Left lung (tissue), 10 donors: Measurements from ENCODE around the gene KLHL17. TPM values are rescaled to one million over a fixed set of nuclear protein-coding genes. Genes with fewer than 3 reads are reported as not detected.
A peak's percentile ranks its signal among the peaks of the same experiment; 100 is the strongest.

Experiments
- ATAC-seq: fragments of 200-7000 bp; cut with Tn5 transposase; one replicate; pipeline ENCODE4 v1.9.1; 2020; ENCODE audit warnings: moderate library complexity
- DNase-seq, 4 donors: peaks; one replicate each; pipeline ENCODE4 v3.0.0-alpha.2; 2013 to 2020
- H3K27ac ChIP-seq, 2 donors: fragments of 200-600 bp; sonication (generic) in 1 of 2; one replicate each; pipeline versions ENCODE4 v1.5.0 to v1.8.0; 2020 to 2021
- H3K27me3 ChIP-seq, 2 donors: fragments of 200-600 bp; sonication (generic) in 1 of 2; one replicate each; pipeline versions ENCODE4 v1.5.0 to v1.8.0; 2020 to 2021
- H3K36me3 ChIP-seq, 2 donors: fragments of 200-600 bp; sonication (generic) in 1 of 2; one replicate each; pipeline versions ENCODE4 v1.5.0 to v1.8.0; 2020 to 2021
- H3K4me1 ChIP-seq, 2 donors: fragments of 200-600 bp; one replicate each; pipeline ENCODE4 v1.8.0; 2021
- H3K4me3 ChIP-seq, 2 donors: fragments of 200-600 bp; sonication (generic) in 1 of 2; one replicate each; pipeline versions ENCODE4 v1.5.0 to v1.8.0; 2020 to 2021; ENCODE audit warnings: mild to moderate bottlenecking in 1 of 2
- H3K9me3 ChIP-seq, 2 donors: fragments of 200-600 bp; sonication (generic) in 1 of 2; one replicate each; pipeline versions ENCODE4 v1.5.0 to v1.8.0; 2020 to 2021
- intact Hi-C, 2 donors: fragments of 100-400 bp; cut with DNase I; formaldehyde crosslinking; loops; one replicate each; pipeline versions ENCODE4 v1.11.2 to v1.14.2; 2022
- polyA plus RNA-seq, 6 donors: library from polyadenylated mRNA; unstranded; fragments of 120-200 nt; gene quantifications; one replicate each; pipeline ENCODE4 v1.2.1, GENCODE V29; 2013; ENCODE audit not compliant: insufficient read length in 6 of 6
- total RNA-seq, 2 donors: library from RNA; stranded (reverse); fragmentation: NEBNext Ultra II Directional; extraction: Animal tissue kit (Norgen Biotek cat#: 25700); gene quantifications; one replicate each; pipeline ENCODE4 v1.2.1, GENCODE V29; 2021
- TF ChIP-seq, protein P1 (sequence below), 2 donors: fragments of 200-600 bp; sonication (generic) in 1 of 2; IDR thresholded peaks; one replicate each; pipeline versions ENCODE4 v1.5.0 to v1.8.0; 2021; ENCODE audit warnings: antibody characterized with exemption in 2 of 2
- donor health status: DM: no; HTN: yes; CAD: no.
- donor health status: DM: no; HTN: no; CAD: no.

Gene KLHL17
- total and polyA plus RNA-seq, 8 donors = 8.3 to 17.9 (median 11.9) TPM

DNA sequence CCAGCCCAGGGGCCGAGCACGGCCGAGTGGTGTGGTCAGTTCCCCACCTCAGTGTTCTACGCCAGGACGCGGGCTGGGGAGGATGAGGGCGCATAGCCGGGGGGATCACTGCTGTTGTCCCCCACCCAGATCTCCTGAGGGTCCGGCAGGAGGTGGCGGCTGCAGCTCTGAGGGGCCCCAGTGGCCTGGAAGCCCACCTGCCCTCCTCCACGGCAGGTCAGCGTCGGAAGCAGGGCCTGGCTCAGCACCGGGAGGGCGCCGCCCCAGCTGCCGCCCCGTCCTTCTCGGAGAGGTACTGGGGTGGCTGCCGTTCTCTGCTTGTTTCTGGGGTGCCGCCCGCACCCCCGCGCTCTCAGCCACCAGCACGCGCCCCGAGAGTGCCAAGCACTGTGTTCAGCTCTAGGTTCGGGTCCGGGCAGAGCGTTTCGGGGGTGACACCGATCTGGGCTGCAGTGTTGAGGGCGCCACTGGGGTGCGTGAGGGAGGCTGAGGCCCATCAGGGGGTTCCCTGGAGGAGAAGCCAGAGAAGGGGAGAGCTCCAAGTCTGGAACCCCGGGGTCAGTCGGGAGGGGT, 19.3 kb upstream of the KLHL17 start:
- H3K36me3 ChIP-seq = peaks cover 0 to 26% of the 10 kb centered on the region in 2 donors
- peaks cover 35 to 79% of the 10 kb centered on the region in 2 donors for H3K27me3 ChIP-seq
- intact Hi-C loops = no loop called here
- peaks cover 20 to 41% of the 10 kb centered on the region in 2 donors for H3K4me1 ChIP-seq
- peak overlapping the region in 1 of 2 donors; percentile 75 for H3K27ac ChIP-seq
- TF ChIP-seq, protein P1, sequence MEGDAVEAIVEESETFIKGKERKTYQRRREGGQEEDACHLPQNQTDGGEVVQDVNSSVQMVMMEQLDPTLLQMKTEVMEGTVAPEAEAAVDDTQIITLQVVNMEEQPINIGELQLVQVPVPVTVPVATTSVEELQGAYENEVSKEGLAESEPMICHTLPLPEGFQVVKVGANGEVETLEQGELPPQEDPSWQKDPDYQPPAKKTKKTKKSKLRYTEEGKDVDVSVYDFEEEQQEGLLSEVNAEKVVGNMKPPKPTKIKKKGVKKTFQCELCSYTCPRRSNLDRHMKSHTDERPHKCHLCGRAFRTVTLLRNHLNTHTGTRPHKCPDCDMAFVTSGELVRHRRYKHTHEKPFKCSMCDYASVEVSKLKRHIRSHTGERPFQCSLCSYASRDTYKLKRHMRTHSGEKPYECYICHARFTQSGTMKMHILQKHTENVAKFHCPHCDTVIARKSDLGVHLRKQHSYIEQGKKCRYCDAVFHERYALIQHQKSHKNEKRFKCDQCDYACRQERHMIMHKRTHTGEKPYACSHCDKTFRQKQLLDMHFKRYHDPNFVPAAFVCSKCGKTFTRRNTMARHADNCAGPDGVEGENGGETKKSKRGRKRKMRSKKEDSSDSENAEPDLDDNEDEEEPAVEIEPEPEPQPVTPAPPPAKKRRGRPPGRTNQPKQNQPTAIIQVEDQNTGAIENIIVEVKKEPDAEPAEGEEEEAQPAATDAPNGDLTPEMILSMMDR (IDR thresholded peaks at IDR 0.05) = no peak
- no peak for ATAC-seq
- DNase-seq = peak in 1 of 4 donors; percentile 82
- peak overlapping the region in 1 of 2 donors; percentile 20 for H3K4me3 ChIP-seq
- no peaks in the 10 kb centered on the region for H3K9me3 ChIP-seq

DNA sequence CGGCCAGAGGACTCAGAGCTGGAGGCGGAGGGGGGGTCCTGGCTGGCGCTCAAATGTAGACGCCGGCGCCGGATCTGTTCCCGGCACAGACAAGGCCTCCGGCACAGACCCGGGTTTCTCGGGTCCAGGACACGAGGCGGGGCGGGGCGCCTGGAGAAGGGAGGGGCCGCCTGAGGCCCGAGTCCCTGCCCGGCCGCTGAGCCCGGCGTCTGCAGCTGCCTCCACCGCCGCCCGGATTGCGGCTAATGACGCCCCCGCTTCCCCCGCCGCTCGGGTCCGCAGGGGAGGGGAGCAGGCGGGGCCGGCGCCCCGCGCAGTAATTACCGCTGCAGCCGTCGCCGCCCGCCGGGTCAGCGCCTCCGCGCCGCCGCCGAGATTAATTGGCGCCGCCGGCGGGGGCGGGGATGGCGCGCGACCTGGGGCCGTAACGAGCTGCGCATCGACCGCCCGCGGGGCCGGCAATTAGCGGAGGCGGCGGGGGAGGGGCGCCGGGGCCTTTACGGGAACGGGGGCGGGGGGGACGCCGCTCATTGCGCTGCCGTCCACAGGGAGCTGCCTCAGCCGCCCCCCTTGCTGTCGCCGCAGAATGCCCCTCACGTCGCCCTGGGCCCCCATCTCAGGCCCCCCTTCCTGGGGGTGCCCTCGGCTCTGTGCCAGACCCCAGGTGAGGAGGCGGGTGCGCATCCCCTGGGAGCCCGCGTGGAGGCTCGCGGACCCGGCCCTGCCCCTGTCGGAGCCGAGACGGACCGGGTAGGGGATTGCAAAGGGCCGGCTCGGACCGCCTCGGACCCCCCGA, 18.6 kb upstream of the KLHL17 start:
- DNase-seq = peak; percentile 82 to 95 (median 90)
- no peaks in the 10 kb centered on the region for H3K9me3 ChIP-seq
- peak; percentile 51 for ATAC-seq
- intact Hi-C loops = no loop called here
- H3K27ac ChIP-seq = peak overlapping the region in 1 of 2 donors; percentile 76
- TF ChIP-seq, protein P1 (IDR thresholded peaks at IDR 0.05) = no peak
- peaks cover 0 to 32% of the 10 kb centered on the region in 2 donors for H3K36me3 ChIP-seq
- peak overlapping the region; percentile 20 to 24 for H3K4me3 ChIP-seq
- H3K27me3 ChIP-seq = peaks cover 35 to 72% of the 10 kb centered on the region in 2 donors
- peaks cover 20 to 41% of the 10 kb centered on the region in 2 donors for H3K4me1 ChIP-seq

DNA sequence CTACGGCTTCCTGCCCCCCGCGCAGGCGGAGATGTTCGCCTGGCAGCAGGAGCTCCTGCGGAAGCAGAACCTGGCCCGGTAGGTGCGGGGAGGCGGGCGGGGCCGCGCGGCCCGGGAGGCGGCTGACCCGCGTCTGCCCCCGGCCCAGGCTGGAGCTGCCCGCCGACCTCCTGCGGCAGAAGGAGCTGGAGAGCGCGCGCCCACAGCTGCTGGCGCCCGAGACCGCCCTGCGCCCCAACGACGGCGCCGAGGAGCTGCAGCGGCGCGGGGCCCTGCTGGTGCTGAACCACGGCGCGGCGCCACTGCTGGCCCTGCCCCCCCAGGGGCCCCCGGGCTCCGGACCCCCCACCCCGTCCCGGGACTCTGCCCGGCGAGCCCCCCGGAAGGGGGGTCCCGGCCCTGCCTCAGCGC, 18.0 kb upstream of the KLHL17 start:
- intact Hi-C loops = no loop called here
- peak overlapping the region; percentile 28 to 76 for H3K27ac ChIP-seq

DNA sequence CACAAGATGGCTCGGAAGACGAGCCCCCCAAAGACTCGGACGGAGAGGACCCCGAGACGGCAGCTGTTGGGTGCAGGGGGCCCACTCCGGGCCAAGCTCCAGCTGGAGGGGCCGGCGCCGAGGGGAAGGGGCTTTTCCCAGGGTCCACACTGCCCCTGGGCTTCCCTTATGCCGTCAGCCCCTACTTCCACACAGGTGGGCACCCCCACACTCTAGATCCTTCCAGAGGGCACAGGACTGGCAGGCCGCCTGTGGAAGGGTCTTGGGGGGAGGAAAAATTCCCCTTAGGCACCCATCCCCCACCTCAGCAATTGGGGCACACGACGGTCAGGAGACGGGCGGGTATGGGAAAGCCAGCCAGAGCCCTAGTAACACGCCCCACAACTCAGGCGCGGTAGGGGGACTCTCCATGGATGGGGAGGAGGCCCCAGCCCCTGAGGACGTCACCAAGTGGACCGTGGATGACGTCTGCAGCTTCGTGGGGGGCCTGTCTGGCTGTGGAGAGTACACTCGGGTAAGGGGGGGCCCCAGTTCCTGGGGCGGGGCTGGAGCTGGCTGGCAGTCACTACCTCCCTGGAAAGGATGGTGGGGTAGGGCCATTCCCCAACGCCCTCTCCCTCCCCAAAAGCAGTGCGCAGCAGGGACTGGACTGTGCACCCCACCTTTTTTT, 17.4 kb upstream of the KLHL17 start:
- DNase-seq = peak in 3 of 4 donors; percentile 58 to 76 (median 66)

More for the DNA sequence above, 18.0 kb upstream of the KLHL17 start:
- ATAC-seq (no peak), DNase-seq (no peak)
- peaks cover 20 to 41% of the 10 kb centered on the region in 2 donors for H3K4me1 ChIP-seq
- H3K4me3 ChIP-seq = peak overlapping the region; percentile 20 to 24
- H3K36me3 ChIP-seq = peaks cover 0 to 39% of the 10 kb centered on the region in 2 donors
- H3K27me3 ChIP-seq = peaks cover 35 to 66% of the 10 kb centered on the region in 2 donors
- TF ChIP-seq, protein P1 (IDR thresholded peaks at IDR 0.05) = no peak
- H3K9me3 ChIP-seq = no peaks in the 10 kb centered on the region

More for the DNA sequence above, 17.4 kb upstream of the KLHL17 start:
- H3K27ac ChIP-seq = peak overlapping the region; percentile 28 to 76
- TF ChIP-seq, protein P1 (IDR thresholded peaks at IDR 0.05) = no peak
- peaks cover 0 to 44% of the 10 kb centered on the region in 2 donors for H3K36me3 ChIP-seq
- intact Hi-C loops = no loop called here
- H3K4me3 ChIP-seq = peak overlapping the region in 1 of 2 donors; percentile 20
- peak; percentile 2 for ATAC-seq
- no peaks in the 10 kb centered on the region for H3K9me3 ChIP-seq
- H3K27me3 ChIP-seq = peaks cover 35 to 60% of the 10 kb centered on the region in 2 donors
- peaks cover 20 to 41% of the 10 kb centered on the region in 2 donors for H3K4me1 ChIP-seq
